ENCODE measurements around the gene SYNPO2. TPM values are rescaled to one million over a fixed set of nuclear protein-coding genes. Genes with fewer than 3 reads are reported as not detected.
"Not testable (repeated sequence)": the region's sequence is repeated elsewhere in the genome, so short reads cannot be mapped to it uniquely, and the experiment has no call there.

The SYNPO2 gene
- total RNA-seq, 1 donor from 2014 or later: 109 TPM

GRCh38 chr4:119046263-119046662 lies 157.6 kb downstream of the SYNPO2 start:
- H3K27ac ChIP-seq: no peak overlapping the region
- no peaks in the 10 kb centered on the region for H3K27me3 ChIP-seq
- H3K9me3 ChIP-seq: no peaks in the 10 kb centered on the region
- TF ChIP-seq POLR2AphosphoS5 (IDR thresholded peaks at IDR 0.05; ENCODE audit: insufficient read depth in 1 of 2, low read depth in 1 of 2): no peak
- peaks cover 17% of the 10 kb centered on the region for H3K4me1 ChIP-seq
- H3K4me3 ChIP-seq: no peak overlapping the region
- H3K36me3 ChIP-seq: no peaks in the 10 kb centered on the region
- intact Hi-C loops (cut with DNase I): loop anchor here (10.0 kb wide), 1 partner anchor 169 kb away; the partner anchor contains the start of gene USP53
- no peak for DNase-seq (ENCODE audit: extremely low spot score in 2 of 2)

- H3K4me1 ChIP-seq; H3K9me3 ChIP-seq; H3K27ac ChIP-seq; DNase-seq (ENCODE audit: extremely low spot score in 2 of 2); H3K27me3 ChIP-seq; H3K36me3 ChIP-seq; H3K4me3 ChIP-seq: not testable (repeated sequence)
- intact Hi-C loops (cut with DNase I): loop anchor here (10.0 kb wide), 1 partner anchor 168 kb away; the partner anchor contains the start of gene USP53
Measured at GRCh38 chr4:119047059-119047458, 158.4 kb downstream of the SYNPO2 start.

GRCh38 chr4:119048446-119048845 lies 159.8 kb downstream of the SYNPO2 start:
- H3K4me3 ChIP-seq: no peak overlapping the region
- intact Hi-C loops (cut with DNase I): loop anchor here (10.0 kb wide), 1 partner anchor 166 kb away; the partner anchor contains the start of gene USP53
- TF ChIP-seq POLR2AphosphoS5 (IDR thresholded peaks at IDR 0.05; ENCODE audit: insufficient read depth in 1 of 2, low read depth in 1 of 2) (no peak), POLR2A (IDR thresholded peaks at IDR 0.05) (no peak), CTCF (IDR thresholded peaks at IDR 0.05) (no peak)
- no peak overlapping the region for H3K27ac ChIP-seq
- no peaks in the 10 kb centered on the region for H3K4me1 ChIP-seq
- H3K9me3 ChIP-seq: no peaks in the 10 kb centered on the region
- H3K27me3 ChIP-seq: no peaks in the 10 kb centered on the region
- DNase-seq (ENCODE audit: extremely low spot score in 2 of 2): no peak
- H3K36me3 ChIP-seq: no peaks in the 10 kb centered on the region

DNA sequence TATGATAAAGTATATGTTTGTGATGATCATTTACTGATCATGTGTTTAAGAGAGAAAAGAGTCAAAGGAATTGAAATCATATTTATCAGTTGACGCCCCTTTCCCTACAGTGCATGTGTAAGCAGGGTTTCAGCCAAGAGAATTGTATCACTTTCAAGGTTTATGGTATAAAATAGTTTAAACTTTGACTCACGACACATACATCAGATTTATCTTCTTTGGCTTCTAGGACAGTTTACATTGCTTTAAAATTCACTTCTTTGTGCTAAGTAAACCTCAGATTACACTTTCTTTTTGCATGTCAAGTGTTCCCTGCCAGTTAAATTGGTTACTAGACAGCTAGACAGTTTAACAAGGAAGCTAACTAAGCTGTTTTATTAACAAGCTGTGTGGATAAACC lies 160.7 kb downstream of the SYNPO2 start:
- H3K4me1 ChIP-seq: no peaks in the 10 kb centered on the region
- no peaks in the 10 kb centered on the region for H3K36me3 ChIP-seq
- H3K27me3 ChIP-seq: no peaks in the 10 kb centered on the region
- no peak overlapping the region for H3K27ac ChIP-seq
- H3K9me3 ChIP-seq: no peaks in the 10 kb centered on the region
- no peak overlapping the region for H3K4me3 ChIP-seq
- TF ChIP-seq POLR2A (IDR thresholded peaks at IDR 0.05): no peak
- no peak for TF ChIP-seq CTCF (IDR thresholded peaks at IDR 0.05)
- no peak for TF ChIP-seq POLR2AphosphoS5 (IDR thresholded peaks at IDR 0.05; ENCODE audit: insufficient read depth in 1 of 2, low read depth in 1 of 2)
- intact Hi-C loops (cut with DNase I): loop anchor here (10.0 kb wide), 1 partner anchor 165 kb away; the partner anchor contains the start of gene USP53
- no peak for DNase-seq (ENCODE audit: extremely low spot score in 2 of 2)

GRCh38 chr4:119050527-119051090 lies 162.0 kb downstream of the SYNPO2 start:
- no peak for TF ChIP-seq CTCF (IDR thresholded peaks at IDR 0.05)
- TF ChIP-seq POLR2AphosphoS5 (IDR thresholded peaks at IDR 0.05; ENCODE audit: insufficient read depth in 1 of 2, low read depth in 1 of 2): no peak
- TF ChIP-seq POLR2A (IDR thresholded peaks at IDR 0.05): no peak
- no peaks in the 10 kb centered on the region for H3K4me1 ChIP-seq
- DNase-seq (ENCODE audit: extremely low spot score in 2 of 2): no peak
- no peak overlapping the region for H3K4me3 ChIP-seq
- H3K36me3 ChIP-seq: no peaks in the 10 kb centered on the region
- H3K9me3 ChIP-seq: no peaks in the 10 kb centered on the region
- H3K27ac ChIP-seq: no peak overlapping the region
- intact Hi-C loops (cut with DNase I): no loop called here
- H3K27me3 ChIP-seq: no peaks in the 10 kb centered on the region

DNA sequence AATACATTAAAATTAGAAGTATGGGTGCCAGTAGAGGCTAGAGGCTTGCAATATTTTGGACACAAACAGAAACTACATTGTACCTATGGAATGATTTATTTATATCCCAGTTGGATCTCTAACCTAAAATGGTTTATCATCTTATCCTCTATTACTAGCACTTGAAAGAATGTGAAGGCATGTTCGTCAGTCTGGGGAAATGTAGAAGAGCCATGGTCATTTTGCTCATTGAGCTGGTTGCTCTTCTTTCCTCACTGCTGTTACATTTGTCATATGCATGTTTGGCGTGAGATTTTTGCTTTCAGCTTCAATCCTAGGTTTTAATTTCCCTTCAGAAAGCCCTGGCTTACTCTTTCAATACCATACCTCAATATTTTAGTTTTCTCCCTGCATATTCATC lies 164.6 kb downstream of the SYNPO2 start:
- Histone ChIP-seq H3K9me3 (no peaks in the 10 kb centered on the region), H3K4me3 (no peak overlapping the region), H3K4me1 (no peaks in the 10 kb centered on the region), H3K27me3 (no peaks in the 10 kb centered on the region), H3K36me3 (no peaks in the 10 kb centered on the region), H3K27ac (no peak overlapping the region)
- intact Hi-C loops (cut with DNase I): no loop called here
- TF ChIP-seq CTCF (IDR thresholded peaks at IDR 0.05) (no peak), POLR2A (IDR thresholded peaks at IDR 0.05) (no peak), POLR2AphosphoS5 (IDR thresholded peaks at IDR 0.05; ENCODE audit: insufficient read depth in 1 of 2, low read depth in 1 of 2) (no peak)
- no peak for DNase-seq (ENCODE audit: extremely low spot score in 2 of 2)

Measured in vagina (tissue), 2 donors.